ENCODE measurements around the gene RND2.
A peak's percentile ranks its signal among the peaks of the same experiment; 100 is the strongest.

The RND2 gene

DNA sequence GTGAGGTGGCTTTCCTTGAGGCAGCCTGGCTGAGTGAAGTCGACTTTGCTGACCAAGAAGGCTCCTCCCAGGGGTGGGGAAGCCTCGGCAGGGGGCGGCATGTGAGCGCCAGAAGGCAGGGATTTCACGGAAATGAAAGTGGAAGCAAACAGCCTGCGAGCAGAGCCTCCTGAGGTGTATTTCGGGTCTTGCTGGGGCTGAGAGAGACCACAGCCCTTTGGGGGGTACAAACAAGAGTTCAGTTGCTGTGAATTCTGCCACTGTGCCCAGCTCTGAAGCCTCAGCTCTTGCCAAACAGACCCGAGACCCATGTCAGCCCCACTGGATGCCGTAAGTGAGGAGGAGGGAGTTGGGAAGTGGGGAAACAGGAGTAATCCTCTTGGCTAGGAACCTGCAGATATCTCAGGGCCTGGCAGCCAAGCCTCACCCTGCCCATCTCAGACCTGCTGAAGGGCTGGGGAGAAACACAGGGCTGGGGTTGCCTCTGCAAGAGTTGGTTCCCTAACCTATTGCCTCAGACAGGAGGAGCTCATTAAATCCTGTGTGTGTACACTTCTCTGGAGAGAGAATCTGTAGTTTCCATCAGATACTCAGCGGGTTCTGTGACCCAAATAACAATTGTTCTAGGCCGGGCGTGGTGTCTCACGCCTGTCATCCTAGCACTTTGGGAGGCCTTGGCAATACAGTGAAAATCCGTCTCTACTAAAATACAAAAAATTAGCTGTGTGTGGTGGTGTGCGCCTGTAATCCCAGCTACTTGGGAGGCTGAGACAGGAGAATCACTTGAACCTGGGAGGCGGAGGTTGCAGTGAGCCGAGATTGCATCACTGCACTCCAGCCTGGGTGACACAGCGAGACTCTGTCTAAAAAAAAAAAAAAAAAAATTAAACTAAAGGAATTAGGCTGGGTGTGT lies 18.1 kb upstream of the RND2 start, which contains the start of gene IFI35:
IFI35 (plus strand) TSS at position 146 of the 913 bp plus-strand sequence; CDS start at position 310, 164 bp downstream.
- DNase-seq (ENCODE audit: low spot score) = peak; percentile 88

DNA sequence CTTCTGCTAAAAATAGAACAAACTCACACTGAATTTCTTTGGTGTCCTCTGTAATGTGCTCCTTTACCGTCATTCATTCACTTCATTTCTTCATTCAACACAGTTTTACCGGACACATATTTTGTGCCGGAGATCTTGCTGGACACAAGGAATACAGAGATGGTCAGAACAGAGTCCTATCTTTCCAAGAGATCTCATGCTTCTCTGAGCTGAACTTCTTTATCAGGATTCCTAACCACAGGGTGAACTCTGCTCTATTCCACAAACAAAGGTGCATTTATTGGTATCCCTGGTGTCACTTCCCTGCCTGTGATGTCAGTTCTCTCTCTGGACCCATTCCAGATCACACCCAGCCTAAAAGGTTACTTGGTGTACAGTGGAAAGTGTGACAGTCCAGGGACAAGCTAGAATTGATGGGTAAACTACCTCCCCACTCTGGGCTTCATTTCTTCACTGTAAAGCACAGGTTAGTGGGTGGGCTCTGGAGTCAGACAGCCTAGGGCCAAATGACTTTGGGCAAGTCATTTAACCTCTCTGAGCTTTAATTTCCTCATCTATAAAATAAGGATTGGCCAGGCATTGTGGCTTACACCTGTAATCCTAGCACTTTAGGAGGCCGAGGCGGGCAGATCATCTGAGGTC lies 14.2 kb upstream of the RND2 start:
- DNase-seq (ENCODE audit: low spot score) = no peak

DNA sequence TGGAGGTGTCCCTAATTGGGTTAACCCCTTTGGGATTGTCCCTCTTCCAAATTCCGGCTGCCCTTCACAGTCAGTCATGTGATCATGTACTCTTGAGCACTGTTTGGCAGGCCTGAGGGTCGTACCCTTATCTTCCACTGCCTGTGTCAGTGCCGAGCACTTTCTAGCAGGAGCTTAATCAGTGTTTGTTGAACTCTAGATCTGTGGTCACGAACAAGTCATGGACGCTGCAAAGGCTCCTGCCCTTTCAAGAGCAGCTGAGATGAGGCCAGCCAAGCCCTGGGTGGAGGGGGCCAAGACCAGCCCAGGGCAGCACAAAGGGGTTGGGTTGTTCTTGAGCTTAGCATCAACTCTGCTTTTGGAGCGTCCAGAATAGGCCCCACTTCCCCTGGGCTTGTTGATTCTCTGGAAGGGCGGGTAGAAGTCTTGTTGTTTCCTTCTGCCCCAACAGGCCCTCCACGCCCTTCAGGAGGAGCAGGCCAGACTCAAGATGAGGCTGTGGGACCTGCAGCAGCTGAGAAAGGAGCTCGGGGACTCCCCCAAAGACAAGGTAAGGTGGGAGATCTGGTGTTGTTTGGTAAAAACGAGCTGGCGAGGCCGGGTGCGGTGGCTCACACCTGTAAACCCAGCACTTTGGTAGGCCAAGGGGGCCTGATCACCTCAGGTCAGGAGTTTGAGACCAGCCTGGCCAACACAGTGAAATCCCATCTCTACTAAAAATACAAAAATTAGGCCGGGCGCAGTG lies 13.1 kb upstream of the RND2 start:
- no peak for DNase-seq (ENCODE audit: low spot score)

DNA sequence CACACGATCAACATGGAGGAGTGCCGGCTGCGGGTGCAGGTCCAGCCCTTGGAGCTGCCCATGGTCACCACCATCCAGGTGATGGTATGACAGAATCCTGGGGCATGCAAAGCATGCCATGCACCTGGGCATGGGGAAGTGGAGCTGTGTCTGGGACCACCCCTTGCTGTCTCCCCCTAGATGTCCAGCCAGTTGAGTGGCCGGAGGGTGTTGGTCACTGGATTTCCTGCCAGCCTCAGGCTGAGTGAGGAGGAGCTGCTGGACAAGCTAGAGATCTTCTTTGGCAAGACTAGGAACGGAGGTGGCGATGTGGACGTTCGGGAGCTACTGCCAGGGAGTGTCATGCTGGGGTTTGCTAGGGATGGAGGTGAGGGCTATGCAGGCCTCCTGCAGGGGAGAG lies 11.7 kb upstream of the RND2 start:
- DNase-seq (ENCODE audit: low spot score) = no peak

DNA sequence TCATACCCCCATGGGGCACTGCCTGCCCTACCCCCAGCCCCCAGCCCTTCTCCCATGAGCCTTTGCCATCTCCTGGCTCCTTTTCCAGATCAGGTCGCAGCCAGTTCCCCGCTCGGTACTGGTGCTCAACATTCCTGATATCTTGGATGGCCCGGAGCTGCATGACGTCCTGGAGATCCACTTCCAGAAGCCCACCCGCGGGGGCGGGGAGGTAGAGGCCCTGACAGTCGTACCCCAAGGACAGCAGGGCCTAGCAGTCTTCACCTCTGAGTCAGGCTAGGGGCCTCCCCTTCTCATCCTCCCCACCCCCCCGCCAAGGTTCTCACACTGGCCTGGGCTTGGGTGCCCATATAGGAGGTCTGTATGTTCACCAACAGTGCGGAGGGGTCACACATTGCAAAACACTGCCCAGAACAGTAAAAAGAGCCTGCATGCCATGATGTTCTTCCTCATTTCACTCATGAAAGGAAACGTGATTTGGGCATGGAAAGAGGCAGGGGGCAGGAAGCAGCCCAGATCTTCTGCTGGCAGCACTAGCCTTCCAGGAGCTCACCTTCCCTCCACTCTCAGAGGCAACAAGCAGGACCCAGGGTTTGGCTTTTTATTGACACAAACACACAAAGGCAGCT lies 10.9 kb upstream of the RND2 start:
- DNase-seq (ENCODE audit: low spot score) = no peak

DNA sequence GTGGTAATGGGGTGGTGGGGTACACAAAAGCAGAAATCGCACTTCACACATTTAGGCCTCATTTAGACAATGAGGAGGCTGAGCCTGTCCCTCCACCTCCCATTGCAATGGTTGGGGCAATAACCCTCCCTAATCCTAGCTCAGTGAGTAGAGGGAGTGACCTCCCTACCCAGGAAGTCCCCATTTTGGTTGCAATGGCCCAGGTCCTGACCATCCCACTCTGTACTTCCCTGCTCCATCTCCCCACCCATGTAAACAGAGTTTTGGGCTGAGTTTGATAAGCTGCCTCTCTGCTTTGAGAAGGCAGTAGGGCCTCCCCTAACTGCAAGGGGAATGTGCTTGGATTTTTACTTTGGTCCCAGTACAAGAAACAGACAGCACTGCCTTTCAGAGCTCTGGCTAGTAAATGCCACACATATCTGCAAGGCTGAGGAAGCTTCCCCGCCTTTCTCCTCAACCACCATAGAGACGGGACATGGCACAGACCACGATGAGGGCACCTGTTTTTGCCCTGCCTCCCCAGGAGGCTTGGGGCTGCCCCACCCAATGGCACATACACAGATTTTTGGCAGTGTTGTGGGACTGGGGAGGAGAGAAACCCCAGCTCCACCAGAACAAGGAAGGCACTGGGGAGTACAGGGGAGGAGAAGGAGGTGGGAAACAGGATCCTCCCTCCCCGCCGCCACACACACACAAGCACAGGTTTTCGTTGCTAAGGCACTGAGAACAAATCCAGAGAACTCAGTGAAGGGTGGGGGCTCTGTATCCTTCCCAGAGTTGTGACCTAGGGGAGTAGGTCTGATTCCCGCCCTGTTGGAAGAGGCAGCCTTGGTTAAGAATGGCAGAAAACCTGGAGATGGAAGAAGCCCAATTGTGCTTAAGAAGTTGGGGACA lies 10.1 kb upstream of the RND2 start:
- DNase-seq (ENCODE audit: low spot score) = no peak

DNA sequence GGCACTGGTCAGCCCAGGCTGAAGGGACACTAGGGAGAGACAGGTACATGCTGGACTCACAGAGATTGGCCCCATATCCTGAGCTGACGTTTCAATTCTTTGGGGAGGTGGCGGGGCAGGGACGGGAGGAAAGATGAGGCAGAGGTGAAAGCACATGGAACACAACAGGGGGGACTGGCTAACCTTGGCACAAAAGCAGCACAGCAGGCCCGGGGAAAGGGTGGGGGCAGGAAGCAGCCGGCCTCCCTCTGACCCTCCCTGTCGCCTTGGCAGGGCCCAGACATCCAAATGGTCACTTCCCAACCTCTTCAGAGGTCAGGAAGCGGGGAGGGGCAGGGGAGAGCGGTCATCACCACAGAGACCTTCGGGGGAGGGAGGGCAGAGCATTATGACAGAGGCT lies 9.5 kb upstream of the RND2 start:
- DNase-seq (ENCODE audit: low spot score) = no peak

DNA sequence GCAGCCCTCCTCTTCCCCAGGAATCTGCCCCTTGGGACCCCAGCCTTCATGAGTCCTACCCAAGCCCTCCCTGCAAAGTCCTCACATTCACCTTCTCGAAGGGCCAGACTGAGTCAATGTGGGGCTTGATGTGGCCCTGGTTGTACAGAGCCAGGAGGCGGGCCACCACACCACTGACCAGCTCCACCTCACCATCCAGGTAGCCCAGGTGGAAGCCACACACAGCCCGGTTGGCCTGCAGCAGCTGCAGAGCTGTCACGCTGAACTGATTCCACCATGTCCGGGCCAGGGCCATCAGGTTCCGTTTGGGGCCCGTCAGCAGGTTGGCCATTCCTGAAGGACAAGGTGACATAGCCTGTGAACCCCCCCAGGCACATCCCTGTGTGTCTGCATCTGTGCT lies 8.8 kb upstream of the RND2 start:
- DNase-seq (ENCODE audit: low spot score) = no peak

DNA sequence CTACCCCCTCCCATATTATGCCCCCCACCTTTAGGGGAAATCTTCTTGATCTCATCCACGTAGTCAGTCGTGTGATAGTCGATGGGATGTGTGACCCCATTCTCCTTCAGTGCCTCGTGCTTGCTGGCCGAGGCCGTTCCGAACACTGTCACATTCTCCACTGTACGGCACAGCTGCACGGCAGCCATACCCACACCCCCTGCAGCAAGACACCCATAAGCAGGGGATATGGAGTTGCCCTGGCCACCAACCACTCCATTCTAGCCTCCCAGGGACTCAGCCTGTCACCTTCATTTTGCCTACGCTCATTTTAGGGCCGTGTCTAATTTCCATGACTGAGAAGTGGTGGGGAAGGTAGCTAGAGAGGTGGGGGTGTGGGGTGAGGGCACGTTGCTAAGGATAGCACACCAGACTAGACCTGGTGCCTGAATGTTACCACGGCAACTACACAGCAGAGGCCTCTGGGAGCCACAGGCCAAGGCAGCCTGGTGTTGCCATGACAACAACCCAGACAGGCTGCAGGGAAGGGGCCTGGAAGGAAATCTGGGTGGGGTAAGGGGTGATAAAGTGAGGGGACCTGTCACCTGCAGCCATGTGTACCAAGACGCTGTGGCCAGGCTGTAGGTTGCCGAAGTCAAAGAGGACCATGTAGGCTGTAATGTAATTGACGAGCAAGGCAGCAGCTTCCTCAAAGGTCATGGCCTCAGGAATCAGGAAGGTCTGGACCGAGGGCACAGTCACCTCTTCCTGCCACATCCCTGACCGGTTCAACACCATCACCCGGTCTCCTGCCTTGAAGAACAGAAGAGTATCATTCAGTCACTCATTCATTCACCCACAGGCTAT lies 6.8 kb upstream of the RND2 start:
- no peak for DNase-seq (ENCODE audit: low spot score)

DNA sequence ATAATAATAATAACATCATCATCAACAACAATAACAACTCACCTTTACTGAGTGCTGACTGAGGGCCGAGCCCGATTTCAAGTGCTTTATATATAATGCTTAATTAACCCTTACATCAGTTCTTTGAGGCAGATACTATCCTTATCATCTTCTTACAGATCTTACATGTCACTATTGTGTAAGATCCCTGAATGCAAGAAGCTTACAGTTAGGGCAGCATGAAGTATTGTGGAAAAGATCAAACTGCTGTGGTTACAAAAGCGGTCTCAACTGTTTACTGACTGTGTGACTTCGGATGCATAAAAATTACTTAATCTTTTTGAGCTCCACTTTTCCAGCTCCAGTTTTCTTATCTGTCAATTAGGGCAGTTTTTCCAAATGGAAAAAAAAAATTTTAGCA lies 6.1 kb upstream of the RND2 start:
- DNase-seq (ENCODE audit: low spot score) = no peak

DNA sequence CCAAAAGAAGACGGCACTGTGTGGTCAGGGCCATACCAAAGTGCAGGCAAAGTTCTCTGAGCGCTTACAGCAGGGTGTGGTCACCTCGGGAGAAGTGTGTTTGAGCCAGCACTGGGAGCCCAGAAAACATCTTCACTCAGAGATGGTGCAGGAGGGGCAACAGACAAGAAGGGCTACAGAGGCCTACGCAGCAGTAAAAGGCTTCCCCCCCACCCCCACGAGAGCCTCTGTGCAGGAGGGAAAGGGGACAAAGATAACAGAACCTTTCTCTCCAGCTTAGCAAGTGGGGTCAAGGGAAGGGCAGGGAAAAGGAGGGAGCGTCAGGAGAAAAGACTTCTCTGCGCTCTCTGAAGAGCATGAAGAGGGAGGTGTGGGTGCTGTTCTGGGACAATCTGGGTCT lies 5.6 kb upstream of the RND2 start:
- DNase-seq (ENCODE audit: low spot score) = peak; percentile 38

DNA sequence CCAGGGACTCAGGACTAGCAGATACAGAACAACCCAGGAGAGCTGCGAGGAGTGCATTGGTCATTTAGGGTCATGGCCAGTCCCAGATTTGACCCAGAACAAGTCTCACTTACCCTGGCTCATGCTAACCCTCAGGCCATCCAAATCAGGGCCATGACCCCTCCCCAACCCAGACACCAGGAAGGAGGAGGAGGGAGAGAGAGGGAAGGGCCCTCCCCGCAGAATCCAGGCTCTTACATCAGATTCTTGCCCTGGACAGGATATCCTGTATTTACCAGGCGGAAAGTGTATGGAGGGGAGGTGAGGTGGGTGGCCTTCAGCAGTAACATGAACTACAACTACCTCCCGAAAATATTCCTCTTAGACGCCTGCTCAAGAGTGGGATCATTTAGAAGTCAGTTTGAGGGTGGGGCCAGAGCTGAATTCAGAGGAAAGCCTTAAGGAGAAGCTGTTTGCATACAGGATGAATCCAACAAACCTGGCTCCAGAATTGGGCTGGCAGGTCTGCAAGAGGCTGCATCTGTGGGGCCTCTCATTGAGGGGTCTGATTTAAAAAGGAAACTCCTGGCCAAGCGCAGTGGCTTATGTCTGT lies 4.9 kb upstream of the RND2 start:
- DNase-seq (ENCODE audit: low spot score) = no peak

DNA sequence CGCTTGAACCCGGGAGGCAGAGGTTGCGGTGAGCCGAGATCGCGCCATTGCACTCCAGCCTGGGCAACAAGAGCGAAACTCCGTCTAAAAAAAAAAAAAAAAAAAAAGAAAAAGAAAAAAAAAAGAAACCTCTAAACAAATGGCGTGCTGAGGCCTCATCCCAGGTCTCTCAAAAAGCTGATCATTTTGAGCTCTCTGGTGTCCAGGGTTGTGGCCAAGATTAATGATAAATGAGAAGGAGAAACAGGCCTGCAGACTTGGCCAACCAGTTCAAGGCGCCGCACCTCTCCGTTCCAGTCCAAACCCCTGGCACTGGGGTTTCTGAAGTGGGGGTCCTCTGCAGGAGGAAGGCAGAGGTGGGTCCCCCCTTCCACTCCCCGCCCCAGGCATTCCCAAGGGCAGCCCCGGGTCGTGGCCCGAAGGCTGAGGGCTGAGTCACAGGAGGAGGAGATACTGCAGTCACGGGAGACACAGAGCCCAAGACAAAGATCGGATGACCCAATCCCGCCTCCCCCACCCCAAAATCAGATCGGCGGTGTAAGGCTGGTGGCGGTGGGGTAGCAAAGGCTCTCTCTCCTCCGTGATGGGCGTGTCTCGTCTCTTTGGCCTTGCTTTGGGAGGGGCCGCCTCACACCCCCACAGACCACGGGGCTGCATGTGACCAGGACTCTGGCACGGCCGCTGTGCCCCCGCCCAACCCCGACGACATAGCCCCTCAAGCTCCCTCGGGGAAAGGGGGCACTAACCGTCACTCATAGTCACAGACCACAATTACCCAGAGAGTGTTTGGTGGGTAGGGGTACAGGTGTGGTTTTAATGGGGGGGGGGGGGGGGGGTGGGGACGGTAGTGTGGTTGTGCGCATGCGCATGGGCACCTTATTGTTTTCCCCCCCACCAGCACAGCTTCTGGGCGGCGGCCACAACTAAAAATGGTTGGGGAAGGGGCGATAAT lies 4.0 kb upstream of the RND2 start:
- DNase-seq (ENCODE audit: low spot score) = peak; percentile 91

DNA sequence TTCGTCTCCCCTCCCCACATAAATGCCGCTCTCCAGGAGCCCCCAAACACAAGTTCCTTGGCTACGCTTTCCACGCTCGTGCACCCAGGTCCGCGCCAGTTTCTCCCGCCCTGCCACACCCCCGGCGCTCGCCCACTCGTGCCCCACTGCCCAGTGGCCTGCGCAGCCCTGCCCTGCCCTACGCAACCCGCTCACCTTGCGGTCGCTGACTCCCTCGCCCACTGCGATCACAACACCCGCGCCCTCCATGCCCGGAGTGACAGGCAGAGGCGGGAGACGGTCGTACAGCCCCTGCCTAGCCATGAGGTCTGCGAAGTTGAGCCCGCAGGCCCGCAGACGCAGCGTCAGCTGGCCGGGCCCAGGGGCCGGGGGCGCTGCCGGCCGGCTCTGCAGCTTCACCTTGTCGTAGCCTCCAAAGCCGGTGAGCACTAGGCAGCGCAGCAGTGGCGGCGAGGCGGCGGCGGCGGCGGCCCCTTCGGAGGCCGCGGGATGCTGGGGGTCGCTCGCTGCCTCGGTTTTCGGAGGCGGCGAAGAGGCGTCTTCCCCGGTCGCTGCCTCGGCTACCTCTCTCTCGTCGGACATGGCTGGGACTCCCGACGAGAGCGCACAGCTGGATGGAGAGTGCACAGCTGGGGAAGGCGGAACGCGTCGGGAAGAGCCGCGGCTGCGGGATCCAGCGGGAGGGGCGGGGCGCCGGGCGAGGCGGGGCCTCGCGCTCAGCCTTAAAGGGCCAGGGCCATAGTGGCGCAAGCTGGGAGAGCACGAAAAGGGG lies 3.1 kb upstream of the RND2 start, which contains the start of gene VAT1:
VAT1 (minus strand) TSS at position 645 of the 772 bp plus-strand sequence; CDS start at position 582, 63 bp downstream.
- peak; percentile 94 for DNase-seq (ENCODE audit: low spot score)

DNA sequence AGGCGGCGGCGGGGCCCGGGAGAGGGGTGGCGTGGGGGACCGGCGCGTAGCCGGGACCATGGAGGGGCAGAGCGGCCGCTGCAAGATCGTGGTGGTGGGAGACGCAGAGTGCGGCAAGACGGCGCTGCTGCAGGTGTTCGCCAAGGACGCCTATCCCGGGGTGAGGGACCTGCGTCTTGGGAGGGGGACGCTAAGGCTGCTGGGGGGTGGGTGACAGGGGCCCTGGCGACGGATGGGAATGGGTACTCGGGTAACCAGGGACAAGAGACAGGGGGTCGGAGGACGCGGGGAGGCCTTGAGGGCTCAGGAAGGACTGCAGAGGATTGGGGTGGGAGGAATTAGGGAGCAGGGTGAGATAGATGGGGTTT lies 243 bp downstream of the RND2 start:
- no peak for DNase-seq (ENCODE audit: low spot score)

DNA sequence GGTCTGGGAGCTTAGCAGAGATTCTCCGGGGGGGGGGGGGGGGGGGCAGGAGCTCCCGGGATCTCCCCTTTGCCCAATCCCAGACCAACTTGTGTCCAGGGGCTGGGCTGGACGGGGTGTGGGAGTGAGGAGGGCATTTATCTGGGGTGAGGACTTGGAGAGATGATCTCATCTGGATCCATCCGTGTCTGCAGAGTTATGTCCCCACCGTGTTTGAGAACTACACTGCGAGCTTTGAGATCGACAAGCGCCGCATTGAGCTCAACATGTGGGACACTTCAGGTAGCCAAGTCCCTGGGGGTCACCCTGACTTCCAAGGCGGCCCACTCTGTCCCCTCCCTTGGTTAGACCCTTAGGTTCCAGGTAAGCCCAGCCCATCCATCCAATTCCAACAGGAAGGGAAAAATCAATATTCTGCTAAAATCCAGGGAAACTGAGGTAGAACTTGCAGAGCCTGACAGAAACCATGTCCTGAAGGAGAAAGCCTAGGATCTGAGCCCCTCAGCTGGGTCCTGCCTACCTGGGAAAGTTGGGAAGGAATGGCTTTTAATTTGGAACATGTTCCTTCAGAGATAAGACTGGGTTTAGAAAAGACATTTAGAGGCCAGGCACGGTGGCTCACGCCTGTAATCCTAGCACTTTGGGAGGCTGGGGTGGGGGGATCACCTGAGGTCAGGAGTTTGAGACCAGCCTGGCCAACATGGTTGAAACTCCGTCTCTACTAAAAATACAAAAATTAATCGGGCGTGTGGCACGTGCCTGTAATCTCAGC lies 921 bp downstream of the RND2 start:
- DNase-seq (ENCODE audit: low spot score) = no peak

DNA sequence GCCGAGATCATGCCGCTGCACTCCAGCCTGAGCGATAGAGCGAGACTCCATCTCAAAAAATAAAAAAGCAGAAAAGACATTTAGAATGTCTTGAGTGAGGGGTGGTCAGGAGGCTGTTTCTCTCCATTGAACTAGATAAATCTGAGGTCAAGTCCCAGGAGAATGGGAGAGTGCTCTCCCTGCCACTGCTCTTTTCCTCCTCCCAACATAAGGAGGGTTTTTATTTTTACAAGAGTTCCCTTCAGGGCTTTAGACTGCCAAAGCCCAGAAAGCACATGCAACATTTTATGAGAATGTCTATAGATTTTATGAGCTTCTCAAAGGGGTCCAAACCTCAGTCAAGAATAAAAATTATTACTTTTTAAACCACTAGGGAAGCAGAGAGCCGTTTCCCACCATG lies 1.6 kb downstream of the RND2 start:
- no peak for DNase-seq (ENCODE audit: low spot score)

All from GM03348 (cell line).